Measurements from ENCODE around the gene MSH2. TPM values are rescaled to one million over a fixed set of nuclear protein-coding genes. Genes with fewer than 3 reads are reported as not detected.
"Not testable (repeated sequence)": the region's sequence is repeated elsewhere in the genome, so short reads cannot be mapped to it uniquely, and the experiment has no call there.

MSH2 gene
- total RNA-seq, 1 experiment from 2014 or later, result 139 TPM

DNA sequence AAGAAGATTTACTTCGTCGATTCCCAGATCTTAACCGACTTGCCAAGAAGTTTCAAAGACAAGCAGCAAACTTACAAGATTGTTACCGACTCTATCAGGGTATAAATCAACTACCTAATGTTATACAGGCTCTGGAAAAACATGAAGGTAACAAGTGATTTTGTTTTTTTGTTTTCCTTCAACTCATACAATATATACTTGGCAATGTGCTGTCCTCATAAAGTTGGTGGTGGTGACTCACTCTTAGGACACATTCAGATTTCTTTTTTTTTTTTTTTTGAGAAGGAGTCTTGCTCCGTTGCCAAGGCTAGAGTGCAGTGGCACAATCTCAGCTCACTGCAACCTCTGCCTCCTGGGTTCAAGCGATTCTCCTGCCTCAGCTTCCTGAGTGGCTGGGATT is 26.8 kb downstream of the MSH2 start:
- no peak overlapping the region for H3K4me2 ChIP-seq (ENCODE audit: insufficient read depth, insufficient read length, low read length)
- H2BK120ac ChIP-seq (ENCODE audit: low read depth, low read length, poor library complexity, severe bottlenecking), result no peak overlapping the region
- Mint-ChIP-seq H3K4me1 (peaks cover 0 to 2% of the 10 kb centered on the region in 2 experiments; a peak in 2 of 4 replicates), H3K36me3 (ENCODE audit: insufficient read depth in 1 of 3, low read depth in 3 of 3) (peaks cover 76 to 83% (median 79%) of the 10 kb centered on the region in 3 experiments), H3K9me3 (peaks cover 20 to 27% of the 10 kb centered on the region in 2 experiments), H3K27me3 (ENCODE audit: low read depth) (no peaks in the 10 kb centered on the region; the same call in 1 of the 2 replicates), H3K27ac (no peak overlapping the region), H3K4me3 (no peak overlapping the region)
- DNase-seq, result no peak
- no peak overlapping the region for H3K27ac ChIP-seq (ENCODE audit: insufficient read length, low read depth, low read length)
- no peak overlapping the region for H3K9ac ChIP-seq (ENCODE audit: extremely low read depth, insufficient read length, low read length)
- H2BK15ac ChIP-seq (ENCODE audit: low read depth, low read length), result no peak overlapping the region
- no peak overlapping the region for H3K56ac ChIP-seq (ENCODE audit: insufficient read length, low read depth, low read length)
- no peak overlapping the region for H4K5ac ChIP-seq (ENCODE audit: insufficient read length, low read depth, low read length)
- no peak overlapping the region for H2BK12ac ChIP-seq (ENCODE audit: insufficient read length, low read depth, low read length)
- H3K79me2 ChIP-seq (ENCODE audit: insufficient read depth, low read length), result no peaks in the 10 kb centered on the region
- H4K8ac ChIP-seq (replicated peaks; ENCODE audit: insufficient read length, low read depth, low read length), result no peak overlapping the region
- H3K4ac ChIP-seq (ENCODE audit: low read depth, low read length), result no peak overlapping the region
- H2BK20ac ChIP-seq (ENCODE audit: low read depth, low read length, poor library complexity, severe bottlenecking), result no peak overlapping the region
- no peaks in the 10 kb centered on the region for H3K79me1 ChIP-seq (ENCODE audit: insufficient read depth, low read depth, low read length, poor library complexity, severe bottlenecking)
- no peaks in the 10 kb centered on the region for H3K23me2 ChIP-seq (ENCODE audit: insufficient read length, low read depth, low read length, poor library complexity, severe bottlenecking)
- no peak overlapping the region for H4K91ac ChIP-seq (ENCODE audit: insufficient read length, low read depth, low read length)
- no CpG with 5 or more reads among the region's 6 CpGs for WGBS (ENCODE audit: extremely low coverage, insufficient read length, low lambda C conversion rate)
- no peak overlapping the region for H3T11ph ChIP-seq (ENCODE audit: low read length)
- TF ChIP-seq, protein P1, sequence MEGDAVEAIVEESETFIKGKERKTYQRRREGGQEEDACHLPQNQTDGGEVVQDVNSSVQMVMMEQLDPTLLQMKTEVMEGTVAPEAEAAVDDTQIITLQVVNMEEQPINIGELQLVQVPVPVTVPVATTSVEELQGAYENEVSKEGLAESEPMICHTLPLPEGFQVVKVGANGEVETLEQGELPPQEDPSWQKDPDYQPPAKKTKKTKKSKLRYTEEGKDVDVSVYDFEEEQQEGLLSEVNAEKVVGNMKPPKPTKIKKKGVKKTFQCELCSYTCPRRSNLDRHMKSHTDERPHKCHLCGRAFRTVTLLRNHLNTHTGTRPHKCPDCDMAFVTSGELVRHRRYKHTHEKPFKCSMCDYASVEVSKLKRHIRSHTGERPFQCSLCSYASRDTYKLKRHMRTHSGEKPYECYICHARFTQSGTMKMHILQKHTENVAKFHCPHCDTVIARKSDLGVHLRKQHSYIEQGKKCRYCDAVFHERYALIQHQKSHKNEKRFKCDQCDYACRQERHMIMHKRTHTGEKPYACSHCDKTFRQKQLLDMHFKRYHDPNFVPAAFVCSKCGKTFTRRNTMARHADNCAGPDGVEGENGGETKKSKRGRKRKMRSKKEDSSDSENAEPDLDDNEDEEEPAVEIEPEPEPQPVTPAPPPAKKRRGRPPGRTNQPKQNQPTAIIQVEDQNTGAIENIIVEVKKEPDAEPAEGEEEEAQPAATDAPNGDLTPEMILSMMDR (conservative IDR thresholded peaks at IDR 0.05), result no peak
- no peaks in the 10 kb centered on the region for H3K27me3 ChIP-seq (ENCODE audit: insufficient read depth, low read length)
- no peak overlapping the region for H3K23ac ChIP-seq (ENCODE audit: insufficient read length, low read depth, low read length)
- H3K4me1 ChIP-seq (ENCODE audit: insufficient read depth, low read length), result no peaks in the 10 kb centered on the region
- H3K9me3 ChIP-seq (ENCODE audit: control insufficient read depth, low read depth, low read length), result peaks cover 7% of the 10 kb centered on the region
- H2AK5ac ChIP-seq (ENCODE audit: insufficient read length, low read length), result no peak overlapping the region
- no peaks in the 10 kb centered on the region for H4K20me1 ChIP-seq (ENCODE audit: control insufficient read depth, insufficient read depth, insufficient read length)
- no peak overlapping the region for H3K18ac ChIP-seq (ENCODE audit: insufficient read length, low read depth, low read length)
- H2BK5ac ChIP-seq (ENCODE audit: insufficient read length, low read length), result no peak overlapping the region
- no peak overlapping the region for H3K14ac ChIP-seq (ENCODE audit: insufficient read depth, low read length)
- no peak overlapping the region for H2AFZ ChIP-seq (ENCODE audit: low read length)

DNA sequence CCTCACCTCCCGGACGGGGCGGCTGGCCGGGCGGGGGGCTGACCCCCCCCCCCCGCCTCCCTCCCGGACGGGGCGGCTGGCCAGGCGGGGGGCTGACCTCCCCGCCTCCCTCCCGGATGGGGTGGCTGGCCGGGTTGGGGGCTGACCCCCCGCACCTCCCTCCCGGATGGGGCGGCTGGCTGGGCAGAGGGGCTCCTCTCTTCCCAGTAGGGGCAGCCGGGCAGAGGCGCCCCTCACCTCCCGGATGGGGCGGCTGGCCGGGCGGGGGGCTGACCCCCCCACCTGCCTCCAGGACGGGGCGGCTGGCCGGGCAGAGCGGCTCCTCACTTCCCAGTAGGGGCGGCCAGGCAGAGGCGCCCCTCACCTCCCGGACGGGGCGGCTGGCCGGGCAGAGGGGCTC is 30.1 kb downstream of the MSH2 start:
- WGBS (ENCODE audit: extremely low coverage, insufficient read length, low lambda C conversion rate), result no CpG with 5 or more reads among the region's 32 CpGs
- not testable (repeated sequence) for H3T11ph ChIP-seq (ENCODE audit: low read length)

More for the DNA sequence above, 30.1 kb downstream of the MSH2 start:
- H2BK15ac ChIP-seq (ENCODE audit: low read depth, low read length); H3K18ac ChIP-seq (ENCODE audit: insufficient read length, low read depth, low read length); H2AFZ ChIP-seq (ENCODE audit: low read length); H3K9me3 ChIP-seq (ENCODE audit: control insufficient read depth, low read depth, low read length); H4K5ac ChIP-seq (ENCODE audit: insufficient read length, low read depth, low read length); H2BK120ac ChIP-seq (ENCODE audit: low read depth, low read length, poor library complexity, severe bottlenecking); H3K79me2 ChIP-seq (ENCODE audit: insufficient read depth, low read length); H3K4me3 Mint-ChIP-seq; H3K23ac ChIP-seq (ENCODE audit: insufficient read length, low read depth, low read length); H3K27me3 ChIP-seq (ENCODE audit: insufficient read depth, low read length); H3K4me1 ChIP-seq (ENCODE audit: insufficient read depth, low read length); H4K91ac ChIP-seq (ENCODE audit: insufficient read length, low read depth, low read length); H2AK5ac ChIP-seq (ENCODE audit: insufficient read length, low read length); H4K8ac ChIP-seq (replicated peaks; ENCODE audit: insufficient read length, low read depth, low read length); H2BK5ac ChIP-seq (ENCODE audit: insufficient read length, low read length); H3K14ac ChIP-seq (ENCODE audit: insufficient read depth, low read length); DNase-seq; H3K4me2 ChIP-seq (ENCODE audit: insufficient read depth, insufficient read length, low read length); H2BK20ac ChIP-seq (ENCODE audit: low read depth, low read length, poor library complexity, severe bottlenecking); H3K4me1 Mint-ChIP-seq; H3K27ac Mint-ChIP-seq; H4K20me1 ChIP-seq (ENCODE audit: control insufficient read depth, insufficient read depth, insufficient read length); H3K79me1 ChIP-seq (ENCODE audit: insufficient read depth, low read depth, low read length, poor library complexity, severe bottlenecking); H3K23me2 ChIP-seq (ENCODE audit: insufficient read length, low read depth, low read length, poor library complexity, severe bottlenecking); H3K9ac ChIP-seq (ENCODE audit: extremely low read depth, insufficient read length, low read length); H3K56ac ChIP-seq (ENCODE audit: insufficient read length, low read depth, low read length); H3K27ac ChIP-seq (ENCODE audit: insufficient read length, low read depth, low read length); H2BK12ac ChIP-seq (ENCODE audit: insufficient read length, low read depth, low read length); H3K27me3 Mint-ChIP-seq (ENCODE audit: low read depth); H3K4ac ChIP-seq (ENCODE audit: low read depth, low read length): not testable (repeated sequence)
- H3K36me3 Mint-ChIP-seq (ENCODE audit: insufficient read depth in 1 of 3, low read depth in 3 of 3), result peaks cover 65 to 81% (median 72%) of the 10 kb centered on the region in 3 experiments
- peaks cover 18 to 29% of the 10 kb centered on the region in 2 experiments for H3K9me3 Mint-ChIP-seq
